ENCODE measurements around the gene IRX6. TPM values are rescaled to one million over a fixed set of nuclear protein-coding genes. Genes with fewer than 3 reads are reported as not detected.

The IRX6 gene
- polyA plus RNA-seq (ENCODE audit: insufficient read length in 10 of 10) = 1 to 10 TPM in 1 of 10 donors, under 1 TPM in 9; 0.13 to 2.2 (median 0.36) TPM
- long read RNA-seq, donor 1 = 0 reads
- long read RNA-seq, donor 2 = 0 reads
- long read RNA-seq, donor 3 = 0 reads
- long read RNA-seq, donor 4 = 0 reads
- long read RNA-seq, donor 5 = 0 reads
- long read RNA-seq, donor 6 = 0 reads
- long read RNA-seq, donor 7 = 0 reads
- long read RNA-seq, donor 8 = 0 reads
- long read RNA-seq, donor 9 = 0 reads

GRCh38 chr16:55323637-55324271 is at the start of gene IRX6:
TSS of gene IRX6 (plus strand) at chr16:55324203. CDS start at chr16:55325092, 889 bp downstream.
- peak; percentile 26 to 75 (median 59) for DNase-seq

DNA sequence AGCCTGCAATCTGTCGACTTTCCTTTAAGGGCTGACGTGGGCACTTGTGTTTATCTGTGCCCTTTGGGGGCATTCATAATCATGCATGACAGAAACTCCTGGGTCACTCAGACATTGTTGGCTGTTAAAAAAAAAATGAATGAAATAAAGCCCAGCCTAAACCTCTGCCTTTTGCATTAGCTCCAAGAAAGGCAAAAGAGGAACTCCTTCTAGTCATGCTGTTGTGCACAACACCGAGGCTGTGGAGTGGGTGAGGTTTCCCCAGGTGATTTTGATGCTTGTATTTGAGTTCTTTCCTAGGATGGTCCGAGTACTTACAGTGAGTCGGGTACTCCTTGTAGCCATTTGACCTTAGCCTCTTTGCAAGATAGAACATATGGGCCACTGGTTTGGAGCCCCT is 49.6 kb upstream of the IRX6 start:
- DNase-seq = no peak

GRCh38 chr16:55275167-55275566 is 48.8 kb upstream of the IRX6 start:
- no peak for DNase-seq

- DNase-seq = no peak
Measured at GRCh38 chr16:55275869-55276268, 48.1 kb upstream of the IRX6 start.

GRCh38 chr16:55277536-55277935 is 46.5 kb upstream of the IRX6 start:
- DNase-seq = no peak

- DNase-seq = no peak
Measured at GRCh38 chr16:55279598-55279997, 44.4 kb upstream of the IRX6 start.

DNA sequence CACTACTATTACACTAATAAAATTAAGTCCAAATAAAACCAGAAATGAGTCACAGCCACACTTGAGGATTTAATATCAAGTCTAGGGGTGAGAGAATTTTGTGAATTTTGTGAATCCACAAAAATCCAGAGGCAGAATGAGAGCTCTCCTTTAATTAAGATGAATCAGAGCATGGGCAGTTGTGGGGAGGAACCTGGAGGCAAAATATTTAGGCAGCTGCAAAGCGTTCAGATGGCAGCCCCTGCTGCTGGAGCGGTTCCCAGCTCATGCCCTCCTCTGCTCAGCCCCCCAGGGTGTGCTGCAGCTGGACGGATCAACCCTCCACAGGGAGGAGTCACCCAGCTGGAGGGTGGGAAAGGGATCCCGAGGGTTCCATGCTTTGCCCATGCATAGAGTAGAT is 43.4 kb upstream of the IRX6 start:
- DNase-seq = no peak

DNA sequence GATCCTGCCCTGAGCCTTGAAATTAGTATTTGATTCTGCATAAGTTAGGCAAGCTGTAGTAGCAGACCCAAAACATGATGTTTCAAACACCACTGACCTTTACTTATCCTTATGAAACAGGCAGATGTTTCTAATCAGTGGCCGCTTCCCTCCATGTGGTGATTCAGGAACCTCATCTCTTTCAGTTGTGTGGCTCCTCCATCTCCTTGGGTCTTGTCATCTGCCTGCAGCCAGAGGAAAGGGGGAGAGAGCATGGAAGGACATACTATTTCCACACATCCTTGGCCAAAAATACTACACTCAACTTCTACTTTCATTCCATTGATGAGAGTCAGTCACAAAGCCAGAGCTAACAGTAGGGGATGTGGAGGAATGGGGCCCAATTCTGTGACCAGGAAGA is 41.6 kb upstream of the IRX6 start:
- peak in 1 of 3 donors; percentile 38 for DNase-seq

DNA sequence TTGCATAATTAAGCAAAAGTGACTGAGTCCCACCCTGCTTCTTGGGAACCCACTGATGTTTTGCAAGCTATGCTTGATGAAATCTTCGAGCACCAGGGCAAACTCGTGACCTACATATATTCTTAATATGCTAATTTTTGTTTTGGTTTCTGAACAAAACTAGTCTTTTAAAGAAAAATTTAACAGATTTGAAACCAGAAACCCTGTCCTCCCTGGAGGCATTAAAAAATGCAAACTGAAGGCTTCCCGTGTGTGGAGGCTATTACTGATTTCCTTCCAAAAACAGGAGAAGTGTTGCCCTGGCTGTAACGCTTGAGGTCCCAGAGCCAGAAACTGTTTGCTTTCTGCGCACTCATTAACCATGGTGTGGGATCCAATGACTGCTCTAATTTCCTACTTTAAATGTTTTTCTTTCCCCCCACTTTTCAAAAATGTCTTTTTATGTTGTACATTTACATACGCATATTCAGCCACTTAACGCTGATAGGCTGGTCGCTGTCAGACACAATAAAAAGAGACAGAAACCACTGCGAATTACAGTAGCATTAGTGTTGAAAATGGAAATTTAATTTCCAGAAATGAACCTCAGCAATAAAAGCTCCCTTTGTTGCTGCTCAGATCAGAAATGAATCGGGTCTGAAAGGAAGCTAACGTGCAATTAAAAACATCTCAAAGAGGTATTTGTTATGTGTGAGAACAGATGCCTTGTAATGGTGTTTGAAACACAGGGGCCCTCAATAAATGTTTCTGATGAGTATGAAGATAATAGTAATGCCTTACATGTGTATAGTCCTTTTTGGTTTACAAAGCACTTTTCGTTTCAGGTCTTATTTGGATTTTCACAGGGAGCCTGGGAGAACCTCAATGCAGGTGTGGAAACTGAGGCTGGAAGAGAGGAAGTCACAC is 39.9 kb upstream of the IRX6 start:
- DNase-seq = no peak

DNA sequence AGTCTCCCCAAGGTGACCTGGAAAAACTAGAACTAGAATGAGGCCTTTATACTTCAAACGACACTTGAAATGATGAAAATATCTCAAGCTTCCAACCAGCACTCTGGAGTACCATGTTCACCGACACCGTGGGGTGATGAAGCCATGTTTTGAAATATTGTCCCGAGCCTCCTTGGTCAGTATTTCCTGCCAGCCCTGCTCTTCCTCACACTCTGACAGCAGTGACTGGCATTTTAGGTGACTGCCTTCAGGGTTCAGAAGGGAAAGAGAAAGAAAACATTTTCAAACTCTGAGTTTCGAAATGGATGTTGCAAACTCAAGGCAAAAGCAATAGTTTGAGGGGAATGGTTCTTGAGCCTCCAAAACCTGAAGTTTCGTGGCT is 39.3 kb upstream of the IRX6 start:
- no peak for DNase-seq

GRCh38 chr16:55285586-55285985 is 38.4 kb upstream of the IRX6 start:
- DNase-seq = no peak

DNA sequence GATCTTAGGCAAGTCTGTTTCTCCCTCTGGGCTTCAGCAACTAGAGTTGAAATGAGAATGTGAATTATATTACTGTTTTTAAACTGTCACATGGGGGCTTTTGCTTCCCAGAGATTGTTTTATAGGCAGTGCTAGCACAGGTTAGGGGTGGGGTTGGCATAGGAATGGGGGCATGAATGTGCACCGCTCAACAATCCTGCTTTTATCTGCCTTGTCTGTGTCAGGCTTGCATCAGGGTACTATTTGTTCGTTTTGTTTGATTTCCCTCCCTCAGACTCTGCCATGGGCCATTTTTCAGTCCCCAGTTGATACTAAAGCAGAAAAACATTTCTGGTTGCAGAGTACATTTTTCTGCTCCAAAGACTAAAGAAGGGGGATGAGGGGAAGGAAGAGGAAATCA is 34.6 kb upstream of the IRX6 start:
- no peak for DNase-seq

DNA sequence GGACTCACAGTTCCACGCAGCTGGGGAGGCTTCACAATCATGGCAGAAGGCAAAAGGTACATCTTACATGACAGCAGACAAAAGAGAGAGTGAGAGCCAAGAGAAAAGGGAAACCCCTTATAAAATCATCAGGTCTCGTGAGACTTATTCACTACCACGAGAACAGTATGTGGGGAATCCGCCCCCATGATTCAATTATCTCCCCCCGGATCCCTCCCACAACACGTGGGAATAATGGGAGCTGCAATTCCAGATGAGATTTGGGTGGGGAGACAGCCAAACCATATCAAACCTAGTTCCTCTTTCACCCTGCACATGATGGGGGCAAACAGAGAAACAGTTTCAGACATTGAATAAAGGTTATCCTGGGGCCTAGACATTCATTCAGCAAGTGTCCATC is 32.2 kb upstream of the IRX6 start:
- DNase-seq = no peak

DNA sequence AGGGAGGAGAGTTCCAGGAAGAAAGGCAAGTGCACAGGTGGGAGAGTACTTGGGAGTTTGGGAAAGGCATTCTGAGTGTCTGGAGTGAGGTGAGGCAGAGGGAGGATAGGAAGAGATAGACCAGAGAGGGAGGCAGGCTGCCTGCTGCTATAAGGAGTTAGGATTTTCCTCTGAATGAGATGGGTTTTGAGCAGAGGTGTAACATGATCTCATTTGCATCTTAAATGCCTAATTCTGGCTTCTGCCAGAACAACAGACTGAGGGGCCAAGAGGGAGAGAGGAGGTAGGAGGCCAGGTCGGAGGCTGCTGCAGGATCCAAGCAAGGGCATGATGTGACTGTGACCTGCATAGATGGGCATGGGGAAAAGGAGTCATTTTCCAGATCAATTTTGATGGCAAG is 31.5 kb upstream of the IRX6 start:
- DNase-seq = no peak

- DNase-seq = no peak
Measured at GRCh38 chr16:55294129-55294528, 29.9 kb upstream of the IRX6 start.

- no peak for DNase-seq
Measured at GRCh38 chr16:55294931-55295342, 29.1 kb upstream of the IRX6 start.

DNA sequence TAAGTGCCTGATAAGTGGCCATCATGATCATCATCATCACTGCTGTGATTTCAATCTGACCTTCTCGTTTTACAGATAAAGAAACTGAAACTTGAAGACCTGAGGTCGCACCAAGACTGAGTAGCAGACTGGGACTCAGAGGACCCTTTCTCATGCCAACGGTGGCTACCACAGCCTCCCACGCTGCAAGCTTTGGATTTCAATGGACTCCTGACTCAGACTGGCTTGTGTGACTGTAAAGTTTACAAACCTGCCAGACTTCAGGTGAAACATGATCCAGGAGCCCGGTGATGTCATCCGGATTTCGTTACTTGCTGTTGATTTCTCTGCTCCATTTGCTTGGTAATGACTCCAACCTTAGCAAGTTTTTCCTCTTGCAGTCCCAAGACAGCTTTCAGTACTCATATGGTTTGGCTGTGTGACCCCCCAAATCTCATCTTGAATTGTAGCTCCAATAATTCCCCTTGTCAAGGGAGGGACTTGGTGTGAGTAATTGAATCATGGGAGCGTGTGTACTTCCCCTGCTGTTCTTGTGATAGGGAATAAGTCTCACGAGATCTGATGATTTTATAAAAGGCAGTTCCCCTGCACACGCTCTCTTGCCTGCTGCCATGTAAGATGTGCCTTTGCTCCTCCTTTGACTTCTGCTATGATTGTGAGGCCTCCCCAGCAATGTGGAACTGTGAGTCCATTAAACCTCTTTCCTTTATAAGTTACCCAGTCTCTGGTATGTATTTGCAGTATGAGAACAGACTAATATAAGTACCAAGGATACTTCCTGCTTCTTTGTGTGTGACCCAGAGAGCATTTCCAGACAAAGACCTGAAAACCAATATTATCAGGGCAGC is 26.7 kb upstream of the IRX6 start:
- no peak for DNase-seq

- peak in 1 of 3 donors; percentile 66 for DNase-seq
Measured at GRCh38 chr16:55297910-55298479, 26.0 kb upstream of the IRX6 start.

DNA sequence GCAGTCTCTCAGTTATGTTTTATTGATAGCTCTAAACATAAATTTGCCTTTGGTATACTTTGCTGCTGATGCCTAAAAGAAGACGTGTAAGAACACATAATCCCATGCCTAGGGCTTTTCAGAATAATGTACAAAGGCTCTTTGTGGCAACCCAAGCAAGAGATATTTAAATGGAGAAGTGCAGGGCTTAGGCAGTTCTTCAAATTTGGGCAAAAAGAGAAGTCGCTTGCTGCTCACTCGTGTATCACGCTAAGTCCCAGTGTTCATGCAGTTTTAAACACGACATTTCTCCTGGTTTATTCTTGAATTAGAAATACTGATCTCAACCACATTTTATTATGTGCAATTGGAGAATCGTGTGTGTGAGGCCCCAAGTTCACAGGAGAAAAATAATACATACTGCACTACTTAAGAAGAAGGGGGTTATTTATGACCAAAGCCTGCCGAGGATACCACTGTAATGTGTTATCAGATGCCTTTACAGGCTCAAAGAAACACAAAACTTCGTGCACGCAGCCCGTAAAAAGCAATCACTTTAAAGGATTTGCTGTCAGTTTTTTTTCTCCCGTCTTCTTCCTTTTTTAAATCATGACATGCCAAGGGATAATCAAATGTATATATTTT is 22.5 kb upstream of the IRX6 start:
- DNase-seq = no peak

DNA sequence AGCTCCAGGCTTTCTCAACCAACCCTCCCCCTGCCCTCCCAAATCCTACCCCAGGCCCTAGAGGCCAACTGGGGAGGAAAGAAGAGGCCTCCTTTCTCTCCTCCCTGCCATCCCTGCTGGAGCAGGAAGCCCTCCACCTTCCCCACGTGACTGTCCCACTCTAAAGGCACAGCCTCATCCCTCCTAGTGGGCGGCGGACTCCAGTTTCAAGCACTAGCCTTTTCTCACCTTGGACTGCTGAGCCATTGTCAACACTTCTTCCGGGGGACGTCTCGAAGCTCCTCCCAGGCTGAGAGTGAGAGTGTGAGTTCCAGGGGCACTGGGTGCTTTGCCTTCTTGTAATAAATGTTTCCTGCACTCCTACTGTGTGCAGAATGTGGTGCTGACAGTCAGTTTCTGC is 21.4 kb upstream of the IRX6 start:
- DNase-seq = no peak

GRCh38 chr16:55308973-55309372 is 15.0 kb upstream of the IRX6 start:
- DNase-seq = no peak
